GM20000 (cell line): ENCODE measurements around the gene BMP15.

Experiments
- DNase-seq: peaks from one replicate; pipeline ENCODE4 v3.0.0; 2012; ENCODE audit warnings: low spot score
- CTCF ChIP-seq: IDR thresholded peaks from 2 replicates; pipeline ENCODE4 v1.5.1; 2012; ENCODE audit warnings: mild to moderate bottlenecking, control low read depth; ENCODE audit errors: extremely low read depth, missing control alignments

Gene BMP15

GRCh38 chrX:50881028-50881427, 29.5 kb upstream of the BMP15 start:
- no peak for TF ChIP-seq CTCF
- DNase-seq, result no peak

GRCh38 chrX:50888884-50889283, 21.7 kb upstream of the BMP15 start:
- TF ChIP-seq CTCF, result no peak

GRCh38 chrX:50889582-50889981, 21.0 kb upstream of the BMP15 start:
- no peak for DNase-seq
- TF ChIP-seq CTCF, result no peak

More at GRCh38 chrX:50888884-50889283, 21.7 kb upstream of the BMP15 start:
- no peak for DNase-seq

DNA sequence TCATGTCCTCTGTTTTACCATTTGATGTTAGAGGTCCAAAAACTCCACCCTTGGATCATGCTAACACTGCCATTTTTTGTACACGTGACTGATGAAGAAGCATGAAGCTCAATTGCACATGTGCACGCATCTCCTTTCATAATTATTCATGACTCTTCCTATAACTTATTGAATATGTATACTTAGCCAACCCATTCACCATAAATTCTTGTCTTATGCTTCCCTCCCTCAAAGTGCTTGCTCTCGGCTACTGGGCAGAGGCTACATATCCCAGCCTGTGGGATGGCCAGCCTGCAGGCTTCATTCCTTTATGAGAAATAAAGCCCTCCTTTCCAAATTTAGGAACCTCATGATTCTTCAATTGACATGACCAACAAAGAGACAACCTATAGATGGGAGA, 17.5 kb upstream of the BMP15 start:
- no peak for TF ChIP-seq CTCF
- no peak for DNase-seq

GRCh38 chrX:50893466-50893865, 17.1 kb upstream of the BMP15 start:
- DNase-seq, result no peak
- TF ChIP-seq CTCF, result no peak

- DNase-seq, result no peak
- TF ChIP-seq CTCF, result no peak
Measured at GRCh38 chrX:50905334-50905733, 5.2 kb upstream of the BMP15 start.

DNA sequence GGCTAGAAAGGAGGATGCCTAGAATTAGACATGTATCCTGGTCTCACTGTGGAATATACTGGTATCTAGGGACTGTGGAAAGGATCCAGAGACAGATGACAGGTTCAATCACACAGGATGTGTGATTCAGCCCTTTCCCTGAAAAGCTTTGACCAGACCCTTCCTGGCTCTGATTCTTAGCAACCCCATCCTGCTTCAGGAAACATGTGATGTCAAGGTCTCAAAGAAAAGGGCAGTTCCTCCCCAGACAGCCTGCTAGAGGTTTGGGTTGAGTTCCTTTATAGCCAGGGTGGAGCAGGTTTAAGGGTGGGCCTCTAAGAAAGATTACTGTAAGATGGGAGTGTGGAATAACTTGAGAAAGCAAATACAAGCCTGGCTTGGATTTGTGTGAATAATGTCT, 3.0 kb downstream of the BMP15 start:
- no peak for DNase-seq
- TF ChIP-seq CTCF, result no peak

GRCh38 chrX:50920132-50920531, 9.6 kb downstream of the BMP15 start:
- no peak for DNase-seq

More at GRCh38 chrX:50920132-50920531, 9.6 kb downstream of the BMP15 start:
- no peak for TF ChIP-seq CTCF
